Ecto neural progenitor cell (in vitro differentiated cells): ENCODE results near the gene NDUFA12.

Experiments used
- DNase-seq: peaks from one replicate; pipeline ENCODE4 v3.0.0-alpha.2; 2018; ENCODE audit warnings: low spot score

The NDUFA12 gene

DNA sequence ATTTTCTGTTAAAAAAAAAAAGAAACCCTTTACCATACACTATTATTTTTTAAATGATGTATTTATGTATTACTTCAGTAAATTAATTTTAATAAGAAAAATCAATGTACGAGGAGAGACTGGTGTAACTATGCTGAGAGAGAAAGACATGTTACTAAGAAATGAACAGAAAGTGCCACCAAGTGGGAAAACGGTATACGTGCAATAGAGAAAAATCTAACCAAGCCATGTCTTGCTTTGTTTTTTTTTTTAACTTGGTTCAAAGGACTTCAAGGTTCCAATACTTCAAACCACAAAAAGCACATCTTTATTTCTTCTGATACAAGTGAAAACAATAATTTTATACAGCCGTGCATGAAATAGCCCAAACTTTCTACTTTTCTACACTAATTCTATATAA, 22.9 kb downstream of the NDUFA12 start:
- DNase-seq, result no peak

GRCh38 chr12:94979941-94980340, 23.6 kb downstream of the NDUFA12 start:
- no peak for DNase-seq

- DNase-seq, result no peak
Observed at GRCh38 chr12:94977766-94978468, 25.6 kb downstream of the NDUFA12 start.

DNA sequence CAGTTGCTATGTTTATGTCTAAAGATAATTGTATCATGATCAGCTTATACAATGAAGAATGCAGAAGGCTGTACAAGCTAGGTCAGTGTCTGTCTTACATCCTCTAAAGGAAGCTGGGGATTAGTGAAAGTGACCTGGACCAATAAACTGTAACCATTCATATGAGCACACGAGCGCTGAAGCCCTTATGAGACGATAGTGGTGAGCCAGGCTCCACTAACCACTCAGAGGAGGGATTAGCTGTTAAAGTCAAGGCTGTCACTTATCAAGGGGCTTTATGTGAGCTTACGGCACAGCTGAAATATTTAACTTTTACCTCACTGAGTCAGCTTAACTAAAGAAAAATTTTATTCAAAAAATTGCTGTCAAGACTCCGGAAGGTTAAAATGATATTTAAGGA, 30.3 kb downstream of the NDUFA12 start:
- DNase-seq, result no peak

GRCh38 chr12:94972795-94973194, 30.7 kb downstream of the NDUFA12 start:
- no peak for DNase-seq

DNA sequence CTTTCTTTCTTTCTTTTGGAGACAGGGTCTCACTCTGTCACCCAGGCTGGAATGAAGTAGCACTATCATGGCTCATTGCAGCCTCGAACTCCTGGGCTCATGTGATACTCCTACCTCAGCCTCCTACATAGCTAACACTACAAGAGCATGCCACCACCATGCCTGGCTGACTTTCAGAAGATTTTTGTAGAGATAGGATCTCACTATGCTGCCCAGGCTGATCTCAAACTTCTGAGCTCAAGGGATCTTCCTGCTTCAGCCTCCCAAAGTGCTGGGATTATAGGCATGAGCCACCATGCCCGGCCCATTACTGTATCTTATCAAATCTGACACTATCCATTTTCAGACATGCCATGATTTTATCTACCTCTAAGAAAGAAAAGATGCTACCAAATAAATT, 31.6 kb downstream of the NDUFA12 start:
- no peak for DNase-seq

GRCh38 chr12:94970560-94970959, 32.9 kb downstream of the NDUFA12 start:
- no peak for DNase-seq

- no peak for DNase-seq
Observed at GRCh38 chr12:94969424-94969823, 34.1 kb downstream of the NDUFA12 start.

DNA sequence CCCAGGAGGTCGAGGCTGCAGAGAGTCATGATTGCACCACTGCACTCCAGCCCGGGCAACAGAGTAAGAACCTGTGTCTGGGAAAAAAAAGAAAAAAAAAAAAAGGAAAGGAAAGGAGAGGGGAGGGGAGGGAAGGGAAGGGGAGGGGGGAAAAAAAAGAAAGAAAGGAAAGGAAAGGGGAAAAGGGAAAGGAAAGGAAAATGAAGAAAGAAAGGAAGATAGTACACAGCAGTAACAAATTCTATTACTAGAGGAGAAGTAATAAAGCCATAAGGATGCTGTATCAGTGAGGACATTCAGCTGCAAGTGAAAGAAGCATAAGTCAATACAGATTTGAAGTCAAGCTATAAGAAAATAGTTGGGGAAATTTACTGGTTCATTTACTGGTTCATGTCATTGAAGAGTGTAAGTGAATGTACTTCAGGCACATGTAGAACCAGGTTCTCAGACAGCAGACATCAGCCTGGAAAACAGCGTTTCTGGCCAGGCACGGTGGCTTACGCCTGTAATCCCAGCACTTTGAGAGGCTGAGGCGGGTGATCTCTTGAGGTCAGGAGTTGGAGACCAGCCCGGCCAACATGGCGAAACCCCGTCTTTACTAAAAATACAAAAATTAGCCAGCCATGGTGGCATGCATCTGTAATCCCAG, 37.4 kb downstream of the NDUFA12 start:
- no peak for DNase-seq

DNA sequence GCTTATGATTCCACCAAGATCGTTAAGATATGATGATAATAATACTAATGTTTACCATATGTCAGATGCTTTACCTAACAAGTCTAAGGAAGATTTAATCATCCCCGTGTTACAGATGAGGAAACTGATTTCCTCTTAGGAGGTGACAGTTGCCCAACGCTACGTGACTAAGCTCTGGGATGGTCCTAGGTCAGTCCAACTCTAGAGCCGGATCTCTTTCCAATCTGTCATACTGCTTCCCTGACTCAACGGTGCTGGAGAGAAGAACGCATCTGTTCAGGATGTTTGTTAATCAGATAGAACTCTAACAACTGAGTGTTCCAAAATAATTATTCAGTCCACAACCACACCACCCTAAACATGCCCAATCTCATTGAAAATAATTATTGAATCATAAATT, 39.8 kb downstream of the NDUFA12 start:
- no peak for DNase-seq

GRCh38 chr12:94962670-94963069, 40.8 kb downstream of the NDUFA12 start:
- no peak for DNase-seq

- DNase-seq, result no peak
Observed at GRCh38 chr12:94961911-94962310, 41.6 kb downstream of the NDUFA12 start.

DNA sequence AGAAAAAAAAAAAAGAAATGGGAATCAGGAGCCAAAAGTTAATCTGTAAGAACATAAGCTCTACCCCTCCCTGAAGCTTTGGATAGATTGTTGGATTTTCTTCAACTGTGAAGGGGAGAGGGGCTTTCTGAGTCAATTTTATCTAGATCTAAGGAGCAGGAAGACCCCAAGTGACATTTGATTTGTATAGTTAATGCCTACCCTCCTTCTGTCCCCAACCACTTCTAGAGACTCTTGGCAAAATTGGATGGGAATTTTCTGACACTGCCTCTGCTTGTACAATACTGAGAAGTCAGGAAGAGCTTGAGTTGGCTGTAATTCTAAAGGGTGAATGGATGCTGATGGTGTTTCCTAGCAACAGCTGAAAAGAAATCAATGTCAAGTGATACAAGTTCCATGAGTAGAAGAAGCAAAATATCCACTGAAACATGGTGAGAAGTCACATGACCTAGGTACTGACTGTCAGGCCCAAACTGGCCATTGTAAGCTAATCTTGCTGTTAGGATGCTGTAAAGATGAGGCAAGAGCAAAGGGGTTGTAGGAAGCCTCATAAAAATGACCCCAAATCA, 42.2 kb downstream of the NDUFA12 start:
- no peak for DNase-seq

- no peak for DNase-seq
Observed at GRCh38 chr12:94957006-94957405, 46.5 kb downstream of the NDUFA12 start.

GRCh38 chr12:94954948-94955592, 48.4 kb downstream of the NDUFA12 start:
- DNase-seq, result no peak

- DNase-seq, result no peak
Observed at GRCh38 chr12:94954029-94954685, 49.3 kb downstream of the NDUFA12 start.

- no peak for DNase-seq
Observed at GRCh38 chr12:94952325-94952724, 51.2 kb downstream of the NDUFA12 start.

- DNase-seq, result no peak
Observed at GRCh38 chr12:94951071-94951934, 52.2 kb downstream of the NDUFA12 start.

DNA sequence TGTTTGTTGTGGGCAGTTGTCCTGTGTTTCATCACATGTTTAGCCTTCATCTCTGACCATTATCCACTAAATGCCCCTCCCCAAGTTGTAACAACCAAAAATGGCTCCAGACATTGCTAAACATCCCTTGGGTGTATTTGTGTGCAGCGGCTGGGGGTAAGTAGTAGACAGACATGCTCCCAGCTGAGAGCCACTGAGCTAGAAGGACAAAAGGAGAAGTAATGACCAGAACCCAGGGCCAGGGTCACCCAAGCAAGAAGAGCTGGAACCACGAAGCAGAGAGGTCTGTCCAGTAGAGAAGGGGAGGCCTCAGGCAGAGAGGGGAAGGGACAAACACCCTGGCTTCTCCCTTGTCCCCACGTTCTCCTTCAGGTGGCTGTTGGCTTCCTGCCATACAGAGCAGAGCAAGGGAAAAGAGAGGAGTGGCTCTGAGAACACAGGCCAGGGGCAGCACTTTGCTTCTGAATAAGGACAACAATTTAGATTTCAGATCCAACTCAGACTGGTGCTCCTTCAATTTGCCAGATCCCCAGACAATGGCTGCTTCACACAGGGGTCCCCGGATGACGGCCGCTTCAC, 55.2 kb downstream of the NDUFA12 start:
- DNase-seq, result no peak

GRCh38 chr12:94942663-94943062, 60.8 kb downstream of the NDUFA12 start:
- DNase-seq, result no peak

GRCh38 chr12:94941440-94941862, 62.0 kb downstream of the NDUFA12 start:
- no peak for DNase-seq
